Fibroblast of skin of right biceps (primary cell): ENCODE data around the gene WNK2.

Source experiments
- DNase-seq: peaks from one replicate; pipeline ENCODE4 v3.0.0-alpha.2; 2013

WNK2 gene

GRCh38 chr9:93258419-93258817 lies 74.5 kb downstream of the WNK2 start:
- DNase-seq: no peak

GRCh38 chr9:93258818-93259489 lies 75.0 kb downstream of the WNK2 start:
- no peak for DNase-seq

GRCh38 chr9:93259490-93260262 lies 75.7 kb downstream of the WNK2 start:
- no peak for DNase-seq

GRCh38 chr9:93260263-93261066 lies 76.5 kb downstream of the WNK2 start:
- no peak for DNase-seq

DNA sequence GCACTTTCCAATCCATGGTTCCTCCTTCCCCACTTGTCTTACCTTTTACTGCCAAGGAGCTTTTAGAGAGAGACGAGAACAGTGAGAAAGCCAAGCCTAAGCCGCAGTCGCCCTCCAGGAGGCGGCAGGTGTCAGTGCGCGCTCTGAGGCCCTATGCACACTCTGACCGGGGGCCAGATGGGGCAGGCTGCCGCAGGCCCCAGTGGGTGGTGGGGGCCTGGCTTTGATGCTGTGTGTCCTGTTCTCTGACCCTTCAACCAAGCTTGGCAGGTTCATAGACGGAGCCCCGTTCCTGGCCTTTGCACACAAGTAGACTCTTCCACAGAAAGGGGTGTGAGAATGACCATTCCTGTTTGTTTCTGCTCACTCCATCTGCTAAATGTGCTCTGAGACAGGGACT lies 77.3 kb downstream of the WNK2 start:
- no peak for DNase-seq

GRCh38 chr9:93261735-93262523 lies 78.0 kb downstream of the WNK2 start:
- DNase-seq: no peak

DNA sequence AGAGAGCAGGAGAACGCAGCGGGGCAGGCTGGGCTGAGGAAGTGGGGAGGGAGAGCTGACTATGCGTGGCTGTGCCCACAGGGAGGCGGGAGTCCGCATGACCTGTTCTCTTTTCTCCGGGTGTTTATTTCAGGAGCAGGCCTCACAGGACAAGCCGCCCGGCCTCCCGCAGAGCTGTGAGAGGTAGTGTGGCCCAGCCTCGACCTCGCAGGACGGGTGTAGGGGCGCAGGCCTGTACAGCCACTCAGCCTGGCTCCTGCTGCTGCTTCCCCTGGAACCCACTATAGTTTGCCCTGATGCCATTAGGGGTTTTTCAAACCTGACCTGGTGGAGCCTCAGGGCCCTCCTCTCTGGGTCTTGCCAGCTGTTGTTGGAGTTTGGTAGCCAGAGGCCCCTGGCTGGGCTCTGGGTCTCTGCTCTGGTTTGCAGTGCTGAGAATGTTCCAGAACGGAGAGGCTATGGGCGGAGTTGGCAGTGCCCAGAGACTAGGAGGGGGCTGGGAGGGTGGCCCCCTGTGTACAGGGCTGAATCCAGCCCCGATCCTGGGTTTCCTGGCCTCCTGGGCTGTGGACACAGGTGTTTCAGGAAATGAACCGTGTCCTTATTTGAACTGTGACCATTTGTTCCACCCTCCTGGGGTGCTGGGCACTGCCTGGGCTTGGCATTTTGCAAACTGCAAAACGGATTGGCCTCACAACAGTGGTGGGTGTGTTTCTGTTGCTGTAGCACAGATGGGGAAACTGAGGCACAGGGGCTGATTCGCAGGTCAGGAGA lies 78.8 kb downstream of the WNK2 start:
- no peak for DNase-seq

- DNase-seq: no peak
These were observed 79.6 kb downstream of the WNK2 start for GRCh38 chr9:93263334-93264229.

DNA sequence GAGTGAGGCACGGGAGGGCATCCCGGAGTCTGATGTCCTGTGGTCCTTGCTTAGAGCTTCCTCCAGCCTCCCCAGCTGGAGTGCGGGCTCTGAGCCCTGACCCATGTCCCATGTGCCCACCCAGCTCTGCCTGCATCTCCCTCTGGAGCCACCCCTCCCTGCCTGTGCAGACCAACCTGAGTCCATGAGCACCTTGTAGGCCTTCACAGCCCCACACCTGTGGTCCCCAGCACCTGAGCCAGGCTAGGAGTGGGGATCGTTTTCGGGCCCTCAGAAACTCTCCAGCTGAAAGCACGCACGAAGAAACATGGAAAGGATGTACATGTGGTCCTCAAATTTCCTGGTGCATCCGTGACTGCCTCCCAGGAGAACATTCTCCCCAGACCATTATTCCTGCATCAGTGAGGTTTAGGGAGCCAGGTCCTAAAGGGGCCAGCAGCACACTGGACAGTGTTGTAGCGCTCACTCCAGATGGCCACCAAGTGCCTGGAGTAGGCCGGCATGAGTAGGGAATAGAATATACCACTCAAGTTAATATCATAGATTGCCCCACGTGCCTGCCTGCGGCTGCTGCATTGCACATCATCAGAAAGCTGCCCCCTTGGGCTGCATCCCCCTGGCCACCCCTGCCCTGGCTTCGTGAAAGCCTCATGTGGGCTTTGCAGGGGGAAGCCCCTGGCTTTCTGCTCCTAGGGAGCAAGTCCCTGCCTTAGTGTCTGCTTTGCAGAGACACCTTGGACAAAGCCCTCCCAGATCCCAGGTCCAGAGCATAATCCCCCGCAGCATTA lies 80.6 kb downstream of the WNK2 start:
- no peak for DNase-seq

- no peak for DNase-seq
These were observed 81.5 kb downstream of the WNK2 start for GRCh38 chr9:93265301-93265971.

DNA sequence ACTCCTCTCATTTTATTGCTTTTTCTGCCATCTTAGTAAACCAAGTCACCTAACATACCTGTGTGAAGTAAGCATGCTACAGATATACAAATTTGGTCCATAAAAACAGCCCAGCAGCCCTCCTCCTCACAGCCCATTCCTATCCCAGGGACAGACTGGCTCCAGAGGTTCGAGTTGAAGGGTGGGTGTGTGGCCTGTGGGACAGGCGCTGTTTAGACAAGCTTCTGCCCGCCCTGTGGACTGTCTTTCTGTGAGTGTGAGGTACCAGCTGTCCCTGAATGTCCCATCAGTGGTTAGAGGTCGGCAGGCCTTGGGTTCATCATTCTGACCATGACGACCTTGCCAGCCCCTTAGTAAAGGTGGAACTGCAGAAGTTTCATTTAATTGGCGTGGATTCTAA lies 82.0 kb downstream of the WNK2 start:
- DNase-seq: no peak

DNA sequence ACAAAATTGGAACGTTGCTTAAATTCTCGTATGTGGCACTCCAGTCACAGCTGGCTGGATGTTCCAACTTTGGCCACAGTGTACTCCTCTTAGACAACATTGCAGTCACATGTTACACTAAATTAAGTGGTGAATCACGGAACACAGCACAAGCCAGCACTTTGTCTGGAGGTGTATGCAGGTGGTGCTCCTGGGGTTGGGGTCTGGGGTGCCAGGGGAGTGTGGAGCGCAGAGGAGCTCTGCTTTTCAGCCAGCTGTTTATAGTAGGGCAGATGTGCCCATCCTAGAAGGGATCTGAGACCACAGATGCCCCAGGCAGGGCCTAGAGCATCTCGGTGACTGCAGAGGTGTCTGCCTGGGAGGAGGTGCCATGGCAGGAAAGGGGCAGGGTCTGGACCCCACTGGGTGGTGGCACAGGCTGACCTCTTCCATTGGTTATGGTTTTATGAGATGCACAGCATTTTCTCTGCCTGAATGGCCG lies 82.6 kb downstream of the WNK2 start:
- DNase-seq: no peak

DNA sequence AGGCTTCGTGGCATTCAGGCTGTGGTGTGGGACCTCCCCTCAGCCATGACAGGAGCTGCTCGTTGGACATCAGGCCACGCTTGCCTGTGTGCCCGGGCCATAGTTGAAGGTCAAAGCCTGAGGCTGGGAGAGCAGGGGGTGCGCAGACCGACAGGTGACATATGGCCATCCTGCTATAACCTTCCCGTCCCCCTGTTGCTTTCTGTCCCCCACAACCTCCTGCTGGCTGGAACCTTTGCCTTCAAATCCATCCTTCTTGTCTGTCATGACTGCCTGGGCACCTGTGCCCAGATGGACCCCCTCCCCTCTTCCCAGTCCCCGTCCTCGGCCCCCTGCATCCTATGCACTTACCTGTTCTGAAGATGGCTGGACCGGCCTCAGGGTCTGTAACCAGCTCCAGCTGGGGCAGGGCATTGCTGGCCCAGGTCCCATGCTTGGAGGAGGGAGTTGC lies 83.2 kb downstream of the WNK2 start:
- no peak for DNase-seq

GRCh38 chr9:93267681-93268505 lies 84.0 kb downstream of the WNK2 start:
- DNase-seq: no peak

DNA sequence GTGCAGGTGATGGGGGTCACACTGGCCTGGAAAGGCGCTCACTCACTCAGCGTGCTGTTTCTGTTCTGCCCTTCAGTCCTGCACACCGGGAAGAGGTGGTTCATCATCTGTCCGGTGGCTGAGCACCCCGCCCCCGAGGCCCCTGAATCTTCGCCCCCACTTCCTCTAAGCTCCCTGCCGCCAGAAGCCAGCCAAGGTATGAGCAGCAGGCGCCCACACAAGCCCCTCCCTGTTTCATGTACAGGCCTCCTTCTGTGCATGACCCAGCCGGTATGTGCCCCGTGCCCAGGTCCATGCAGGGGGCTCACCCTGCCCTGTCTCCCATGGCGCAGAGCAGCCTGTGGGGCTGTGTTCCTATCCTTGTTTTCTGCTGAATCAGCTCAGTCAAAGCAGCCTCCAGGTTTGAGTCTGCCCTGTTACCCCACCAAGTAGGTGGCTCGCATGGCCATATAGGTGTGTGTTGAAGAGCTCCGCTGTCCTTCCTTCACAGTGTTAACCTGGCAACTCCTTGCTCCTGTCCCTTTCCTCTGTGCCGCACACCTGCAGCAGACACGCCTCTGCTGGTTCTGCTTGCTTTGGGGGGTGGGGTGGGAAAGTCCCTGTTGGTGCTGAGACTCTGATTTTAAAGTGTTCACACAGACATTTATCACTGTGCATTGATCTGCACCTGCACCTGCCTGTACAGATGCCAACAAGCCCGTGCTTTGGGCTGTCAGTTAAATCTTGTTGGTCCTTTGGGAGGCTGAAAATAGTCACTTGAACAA lies 84.8 kb downstream of the WNK2 start:
- DNase-seq: no peak

- no peak for DNase-seq
These were observed 87.0 kb downstream of the WNK2 start for GRCh38 chr9:93270976-93271375.

- no peak for DNase-seq
These were observed 93.0 kb downstream of the WNK2 start for GRCh38 chr9:93276973-93277372.

- no peak for DNase-seq
These were observed 94.2 kb downstream of the WNK2 start for GRCh38 chr9:93278144-93278543.
